HG02678 (cell line): Measurements from ENCODE around the gene MAP3K5.
"Not testable (repeated sequence)": the region's sequence is repeated elsewhere in the genome, so short reads cannot be mapped to it uniquely, and the experiment has no call there.

Experiments
- ATAC-seq: cut with Tn5 transposase; IDR thresholded peaks from one replicate; pipeline ENCODE4 v1.9.1; 2021; ENCODE audit warnings: mild to moderate bottlenecking, moderate library complexity; ENCODE audit not compliant: unreplicated experiment

MAP3K5 gene

DNA sequence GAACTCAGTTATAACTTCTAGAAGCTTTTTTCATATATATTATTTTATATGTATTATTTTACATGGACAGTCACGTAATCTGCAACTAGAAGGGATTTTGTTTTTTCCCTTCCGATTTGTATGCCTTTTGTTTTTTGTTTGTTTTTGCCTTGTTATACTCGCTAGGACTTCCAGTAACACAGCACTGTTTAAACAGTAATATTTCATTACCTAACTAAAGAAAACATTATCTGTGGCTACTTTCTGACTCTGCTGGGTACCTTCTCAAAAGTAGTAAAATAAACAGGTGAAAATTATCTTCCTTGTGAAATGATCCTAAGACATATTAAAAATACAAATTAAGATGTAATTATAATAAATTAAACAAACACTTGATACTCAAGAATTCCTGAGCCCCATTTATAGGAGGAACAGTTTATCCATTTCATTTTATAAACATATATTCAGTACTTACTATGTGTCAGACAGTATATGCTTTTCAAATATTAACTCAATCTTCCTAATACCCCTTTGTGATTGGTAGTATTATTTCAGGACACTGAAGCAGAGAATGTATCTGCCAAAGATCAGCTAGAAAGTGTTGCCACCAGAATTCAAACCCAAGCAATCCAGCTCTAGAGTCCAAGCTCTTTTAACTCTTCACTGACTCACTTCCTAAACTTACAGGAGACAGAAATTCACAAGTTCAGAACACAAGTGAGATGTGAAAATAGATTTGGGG, 65.3 kb downstream of the MAP3K5 start:
- no peak for ATAC-seq

DNA sequence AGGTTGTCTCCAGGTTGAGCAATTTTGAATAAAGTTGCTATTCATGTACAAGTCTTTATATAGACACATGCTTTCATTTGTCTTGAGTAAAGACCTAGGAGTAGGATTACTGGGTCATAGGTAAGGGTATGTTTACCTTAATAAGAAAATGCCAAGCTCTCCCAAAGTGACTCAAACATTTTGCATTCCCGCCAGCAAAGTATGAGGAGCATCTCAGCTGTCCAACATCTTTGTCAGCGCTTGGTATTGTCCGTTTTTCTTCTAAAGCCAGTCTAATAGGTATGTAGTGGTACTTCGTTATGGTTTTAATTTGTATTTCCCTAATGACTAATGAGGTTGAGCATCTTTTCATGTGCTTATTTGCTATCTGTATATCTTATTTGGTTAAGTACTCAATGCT, 67.2 kb downstream of the MAP3K5 start:
- no peak for ATAC-seq

DNA sequence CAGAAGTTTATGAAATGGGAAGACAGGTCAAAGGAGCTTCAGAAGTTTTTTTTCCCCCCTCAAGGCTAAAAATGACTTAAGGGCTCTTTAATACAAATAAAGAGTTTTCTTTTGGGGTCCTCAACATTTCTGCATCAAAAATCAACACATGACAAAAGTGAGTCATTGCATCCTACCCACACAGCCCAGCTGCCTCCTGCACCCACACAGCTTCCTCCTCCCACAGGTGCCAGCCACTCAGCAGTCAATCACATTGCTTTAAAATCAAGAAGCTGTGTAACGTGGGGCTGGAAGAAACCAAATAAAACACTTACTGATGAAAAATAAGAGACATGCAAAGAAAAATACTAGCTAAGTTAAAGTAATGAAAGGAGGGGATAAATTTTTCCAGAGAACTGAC, 68.5 kb downstream of the MAP3K5 start:
- peak; percentile 55 for ATAC-seq

DNA sequence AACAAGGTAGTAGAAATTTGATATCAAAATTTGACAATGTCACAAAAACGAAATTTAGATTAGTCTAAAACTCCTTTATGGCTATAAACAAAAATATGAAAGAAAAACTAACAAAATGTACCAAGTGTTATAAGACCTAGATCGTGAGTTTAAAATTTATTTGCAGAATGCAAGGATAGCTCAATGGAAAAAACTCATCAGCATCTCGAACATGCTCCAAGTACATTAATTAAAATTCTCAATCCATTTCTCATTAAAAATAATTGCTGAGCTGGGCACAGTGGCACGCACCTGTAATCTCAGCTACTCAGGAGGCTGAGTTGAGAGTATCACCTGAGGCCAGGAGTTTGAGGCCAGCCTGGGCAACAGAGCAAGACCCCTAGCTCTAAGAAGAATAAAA, 70.8 kb downstream of the MAP3K5 start:
- ATAC-seq, result no peak

DNA sequence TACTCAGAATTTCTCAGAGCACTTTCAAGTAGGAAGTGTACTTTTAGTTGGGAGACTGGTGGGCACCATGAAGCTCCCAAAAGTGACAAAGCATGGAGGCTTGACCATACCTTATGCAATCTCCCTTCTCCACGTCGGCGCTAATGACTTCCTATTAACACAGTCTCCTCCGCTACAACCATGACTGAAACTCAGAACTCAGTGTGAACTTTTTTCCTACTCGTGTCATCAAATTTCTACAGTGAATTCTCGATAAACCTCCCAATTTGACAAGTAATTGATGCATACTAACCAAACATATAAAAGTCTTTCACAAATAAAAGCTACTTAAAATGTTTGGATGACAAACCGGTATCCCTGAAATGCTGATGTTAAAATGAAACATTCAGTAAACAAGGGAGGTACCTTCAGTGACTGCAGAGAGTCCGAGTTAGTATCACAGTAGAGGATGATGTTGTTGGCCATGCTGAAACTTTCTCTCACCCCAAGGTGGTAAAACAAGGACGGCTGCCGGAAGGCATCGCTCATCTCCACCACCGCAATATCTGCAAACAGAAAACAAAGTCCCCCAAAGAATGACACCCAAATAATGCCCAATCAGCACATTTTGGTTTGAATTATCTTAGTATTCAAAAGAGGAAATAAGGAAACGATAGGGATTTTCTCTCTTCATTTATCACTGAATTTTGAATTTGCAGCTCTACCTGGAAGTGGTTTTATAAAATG, 72.1 kb downstream of the MAP3K5 start:
- peak; percentile 55 for ATAC-seq

DNA sequence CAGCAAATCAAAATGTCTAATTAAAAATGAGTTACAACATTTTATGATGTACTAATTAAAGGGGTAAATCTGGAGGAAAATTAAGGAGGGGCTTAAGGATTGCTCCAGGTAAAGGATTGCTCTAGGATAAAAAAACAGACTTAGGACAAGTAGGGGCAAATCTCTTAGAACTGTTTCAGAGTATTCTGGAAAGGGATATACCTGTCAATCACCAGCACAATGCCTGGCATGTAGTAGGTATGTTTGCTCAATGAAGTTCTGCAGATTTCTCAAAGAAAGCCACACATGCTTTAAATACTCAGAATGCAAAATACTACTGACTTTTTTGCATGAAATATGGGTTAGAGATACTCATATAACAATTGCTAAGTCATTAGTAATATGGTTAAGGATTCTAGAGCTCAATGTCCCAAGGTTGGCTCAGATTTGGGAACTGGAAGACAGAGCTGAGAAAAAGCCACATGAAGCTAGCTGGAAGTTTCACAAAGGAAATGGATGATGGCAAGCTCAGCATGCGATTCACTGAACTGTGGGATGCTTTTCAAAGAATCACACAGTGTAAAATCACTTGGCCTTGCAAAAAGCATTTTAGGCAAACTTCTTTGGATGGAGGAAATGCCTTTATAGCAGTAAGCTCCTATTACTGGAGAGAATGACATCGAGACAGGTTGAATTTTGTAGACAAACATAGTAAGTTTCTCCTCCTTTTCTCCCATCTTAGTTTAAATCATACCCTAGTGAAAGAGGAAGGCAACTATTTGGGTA, 72.8 kb downstream of the MAP3K5 start:
- peak; percentile 32 for ATAC-seq

DNA sequence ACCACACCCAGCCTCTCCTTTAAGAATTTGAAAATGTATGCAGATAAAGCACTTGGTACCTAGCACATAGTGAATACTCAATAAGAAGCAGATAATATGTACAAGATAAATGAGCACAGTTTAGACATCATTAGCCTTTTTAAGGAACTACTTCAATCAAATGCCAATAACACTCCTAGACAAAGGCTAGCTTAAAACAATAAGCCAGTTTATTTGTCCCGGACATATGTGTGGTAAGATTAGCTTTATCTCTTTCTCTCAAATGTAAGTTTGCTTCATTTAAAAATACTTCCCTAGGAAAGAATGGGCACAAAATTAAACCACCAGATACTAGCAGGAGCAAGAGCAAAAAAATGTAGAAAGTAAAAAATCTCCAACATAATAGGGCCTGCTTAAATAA, 73.8 kb downstream of the MAP3K5 start:
- no peak for ATAC-seq

DNA sequence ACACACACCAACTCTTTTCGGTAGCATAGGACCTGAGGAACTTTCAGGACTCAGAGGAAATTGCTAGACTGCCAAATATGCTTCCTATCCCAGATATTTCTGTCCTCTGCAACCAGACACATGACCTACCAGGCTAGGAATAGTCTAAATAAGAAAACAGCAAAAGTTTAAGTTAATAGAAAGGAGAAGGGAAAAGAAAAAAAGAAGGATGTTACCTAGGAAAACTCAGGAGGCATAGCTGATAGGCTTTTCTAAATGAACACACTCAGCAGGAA, 74.6 kb downstream of the MAP3K5 start:
- no peak for ATAC-seq

DNA sequence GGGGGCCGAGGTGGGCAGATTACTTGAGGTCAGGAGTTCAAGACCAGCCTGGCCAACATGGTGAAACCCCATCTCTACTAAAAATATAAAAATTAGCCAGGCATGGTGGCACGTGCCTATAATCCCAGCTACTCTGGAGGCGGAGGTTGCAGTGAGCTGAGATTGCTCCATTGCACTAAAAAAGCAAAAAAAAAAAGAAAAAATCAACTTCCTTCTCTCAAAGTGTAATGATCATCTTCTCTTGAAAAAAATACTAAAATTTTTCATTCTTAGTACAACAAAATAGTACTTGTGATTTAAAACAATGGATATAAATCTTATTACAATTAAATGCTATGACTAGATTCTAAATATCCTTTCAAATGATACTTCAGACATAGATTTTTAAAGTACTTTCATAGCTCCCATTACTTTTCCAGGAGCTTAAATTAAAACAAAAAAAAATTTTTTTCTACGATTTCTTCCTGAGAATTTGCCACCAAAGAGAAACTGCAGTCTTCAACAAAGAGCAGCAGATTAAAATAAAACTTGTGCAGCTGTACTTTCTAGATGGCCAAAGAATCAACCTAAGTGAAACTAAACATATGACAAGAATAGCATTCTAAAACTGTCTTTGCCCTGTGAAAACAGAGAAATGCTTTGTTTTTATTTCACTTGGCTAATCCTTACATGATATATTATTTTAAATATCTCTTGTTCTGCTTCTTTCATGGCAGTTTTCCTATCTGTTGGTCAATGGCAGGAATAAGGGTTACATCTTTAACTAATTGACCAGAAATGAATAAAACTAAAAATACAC, 75.2 kb downstream of the MAP3K5 start:
- peak; percentile 54 for ATAC-seq

DNA sequence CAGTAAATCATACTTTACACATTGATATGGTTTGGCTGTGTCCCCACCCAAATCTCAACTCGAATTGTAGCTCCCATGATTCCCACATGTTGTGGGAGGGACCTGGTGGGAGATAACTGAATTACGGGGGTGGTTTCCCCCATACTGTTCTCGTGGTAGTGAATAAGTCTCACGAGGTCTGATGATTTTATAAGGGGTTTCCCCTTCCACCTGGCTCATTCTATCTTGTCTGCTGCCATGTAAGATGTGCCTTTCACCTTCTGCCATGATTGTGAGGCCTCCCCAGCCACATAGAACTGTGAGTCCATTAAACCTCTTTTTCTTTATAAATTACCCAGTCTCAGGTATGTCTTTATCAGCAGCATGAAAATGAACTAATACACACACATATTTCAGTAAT, 79.6 kb downstream of the MAP3K5 start:
- ATAC-seq, result not testable (repeated sequence)

DNA sequence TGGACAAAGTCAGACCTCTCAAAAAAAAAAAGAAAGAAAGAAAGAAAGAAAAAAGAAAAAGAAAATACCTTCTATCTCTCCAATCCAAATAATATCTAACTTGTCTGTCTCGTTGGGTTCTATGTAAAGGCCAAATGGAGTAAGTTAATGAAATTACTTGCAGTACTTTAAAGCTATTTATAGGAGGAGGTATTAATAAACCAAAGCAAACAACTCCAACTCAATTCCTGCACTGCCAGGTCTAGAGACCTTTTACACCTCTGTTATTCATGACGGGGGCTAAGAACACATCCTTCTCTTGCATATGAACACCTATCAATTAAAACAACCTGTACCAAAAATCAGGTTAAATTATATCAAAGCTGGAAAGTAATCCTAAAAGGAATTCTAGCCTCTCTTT, 80.6 kb downstream of the MAP3K5 start:
- no peak for ATAC-seq

DNA sequence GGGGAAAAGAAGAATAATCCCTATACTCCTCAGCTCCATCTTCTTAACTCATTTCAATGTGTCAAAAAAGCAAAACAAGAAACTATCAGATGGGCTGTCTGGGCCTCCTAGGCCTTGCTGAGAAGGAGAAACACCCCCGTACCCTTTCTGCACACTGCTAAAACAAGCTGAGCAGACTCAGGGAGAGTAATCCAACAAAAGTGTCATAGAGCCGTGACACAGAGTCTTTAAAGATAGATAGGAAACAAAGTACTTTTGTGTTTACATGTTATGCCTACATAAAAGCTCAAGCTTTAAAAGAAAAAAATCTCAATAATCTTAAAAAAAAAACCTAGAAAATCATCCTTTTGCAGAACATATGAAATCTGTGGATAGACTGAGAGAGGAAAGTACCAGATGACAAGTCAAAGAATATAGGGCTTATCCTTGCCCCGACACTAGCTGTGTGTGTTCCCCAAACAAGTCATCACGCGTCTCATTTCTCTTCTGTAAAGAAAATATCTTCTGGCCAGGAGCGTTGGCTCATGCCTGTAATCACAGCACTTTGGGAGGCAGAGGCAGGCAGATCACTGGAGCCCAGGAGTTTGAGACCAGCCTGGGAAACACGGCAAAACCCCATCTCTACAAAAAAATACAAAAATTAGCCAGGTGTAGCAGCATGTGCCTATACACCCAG, 81.3 kb downstream of the MAP3K5 start:
- ATAC-seq, result no peak

DNA sequence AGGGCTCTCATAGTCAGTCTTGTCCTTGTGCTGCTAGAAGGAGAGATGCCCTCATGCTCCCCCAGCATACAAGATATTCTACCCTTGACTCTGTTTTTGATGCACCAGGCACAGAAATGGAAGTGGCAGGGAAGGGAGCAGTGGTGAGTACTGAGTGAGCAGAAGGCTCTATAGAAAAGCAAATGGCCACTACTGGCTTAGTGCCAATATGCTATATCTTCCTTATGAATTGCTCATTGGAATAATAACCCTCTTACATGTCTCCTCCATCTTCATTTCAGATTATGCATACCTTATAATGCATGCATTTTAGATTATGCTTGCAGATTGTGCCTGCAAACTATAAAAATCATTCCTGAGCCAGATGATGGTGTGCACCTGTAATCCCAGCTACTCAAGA, 82.8 kb downstream of the MAP3K5 start:
- no peak for ATAC-seq

DNA sequence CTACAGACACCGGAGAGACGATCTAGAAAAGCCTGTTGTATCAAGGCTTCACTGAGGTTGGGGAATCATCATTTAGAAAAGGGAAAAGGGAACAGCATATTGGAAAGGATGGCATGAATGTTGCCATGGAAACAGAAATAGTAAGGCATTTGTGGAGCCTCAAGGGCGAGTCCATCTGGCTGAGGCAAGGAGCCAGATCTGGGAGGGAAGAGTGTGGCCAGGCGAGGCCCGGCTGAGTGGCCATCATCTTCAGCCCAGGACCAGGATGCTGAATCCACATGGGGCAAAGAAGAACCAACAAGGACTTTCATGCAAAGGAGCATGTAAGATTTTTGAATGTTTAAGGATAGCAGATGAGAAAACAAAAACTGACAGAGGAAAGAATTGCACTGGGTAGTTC, 85.8 kb downstream of the MAP3K5 start:
- no peak for ATAC-seq

DNA sequence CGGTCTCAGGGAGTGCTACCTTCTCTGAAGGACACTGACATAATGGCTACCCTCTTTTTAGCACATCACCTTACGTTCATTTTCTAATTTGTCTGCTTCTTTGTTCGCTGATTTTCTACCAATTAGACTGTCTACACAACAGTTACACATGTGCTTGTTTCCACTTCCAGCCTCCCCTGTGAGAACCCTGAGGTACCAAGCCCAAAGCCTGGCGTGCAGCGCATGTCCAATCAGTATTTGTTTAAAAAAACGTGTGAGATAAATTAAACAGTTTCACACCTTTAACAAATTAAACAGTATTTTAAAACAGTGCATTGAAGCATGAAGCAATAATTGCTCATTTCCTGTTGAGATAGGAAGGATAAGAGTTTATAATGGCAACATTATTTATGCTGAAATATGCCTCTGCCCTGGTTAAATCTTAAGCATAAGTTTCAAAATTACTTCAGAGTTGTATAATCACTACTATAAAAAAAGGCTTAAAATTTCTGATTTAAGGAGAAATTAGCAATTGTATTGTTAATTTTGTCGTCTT, 88.9 kb downstream of the MAP3K5 start:
- no peak for ATAC-seq

DNA sequence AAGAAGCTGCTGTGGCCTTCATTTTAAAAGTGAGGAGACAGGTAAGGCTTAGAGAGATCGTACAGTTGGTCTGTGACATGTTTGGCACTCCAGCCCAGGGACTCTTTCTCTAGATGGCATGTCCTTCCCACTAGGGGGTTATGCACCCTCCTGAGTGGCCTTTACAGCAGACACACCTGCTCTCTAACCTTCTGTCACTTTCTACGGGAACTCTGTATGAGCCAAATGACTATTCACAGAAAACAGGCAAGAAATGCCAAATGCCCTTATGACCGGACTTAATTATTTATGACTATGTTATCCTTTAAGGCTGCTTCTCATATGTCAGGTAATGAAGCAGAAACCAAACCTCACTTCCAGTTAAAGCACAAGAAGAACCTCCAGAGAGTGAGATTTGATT, 91.2 kb downstream of the MAP3K5 start:
- ATAC-seq, result no peak

DNA sequence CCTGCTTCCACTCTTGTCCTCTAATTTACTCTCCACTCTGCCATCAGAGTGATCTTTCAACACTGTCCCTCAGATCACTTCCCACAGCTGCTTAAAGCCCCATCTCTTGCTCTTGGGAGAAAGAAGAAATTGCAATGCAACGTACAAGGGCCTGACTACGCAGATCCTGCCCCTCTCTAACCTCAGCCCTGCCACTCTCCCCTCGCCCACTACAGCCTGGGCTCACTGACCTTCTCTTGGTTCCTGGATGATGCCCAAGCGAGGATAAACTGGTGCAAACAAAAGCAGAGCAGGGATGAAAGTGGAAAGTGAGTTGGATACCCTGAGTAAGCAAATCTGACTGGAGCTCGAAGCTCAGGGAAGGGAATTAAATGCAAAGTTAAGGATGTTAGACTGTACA, 92.9 kb downstream of the MAP3K5 start:
- no peak for ATAC-seq

DNA sequence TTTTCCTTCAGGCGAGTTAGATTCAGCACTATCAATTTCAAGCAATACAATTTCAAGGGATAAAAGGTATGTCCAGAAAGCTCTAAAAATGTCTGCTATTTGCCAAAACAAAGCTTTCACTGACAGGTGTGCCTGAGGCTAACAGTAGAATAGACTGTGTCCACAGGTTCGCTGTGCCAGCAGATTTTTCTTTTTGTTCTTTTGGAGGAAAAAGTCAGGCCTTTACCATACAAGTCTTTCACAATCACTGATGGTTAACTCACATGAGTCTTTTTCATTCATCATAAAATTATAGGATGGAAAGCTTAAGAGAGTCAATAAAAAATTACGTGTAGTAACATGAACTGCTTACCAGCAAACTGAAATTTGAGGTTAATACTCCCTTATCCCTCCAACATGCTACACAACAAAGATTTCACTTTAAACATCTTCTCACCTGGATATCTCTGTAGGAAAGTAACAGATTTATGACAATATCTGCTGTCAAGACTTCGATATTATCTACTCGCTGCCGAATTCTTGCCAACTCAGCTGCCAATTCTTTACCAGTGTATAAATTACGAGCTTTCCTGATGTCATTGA, 95.4 kb downstream of the MAP3K5 start:
- ATAC-seq, result no peak

DNA sequence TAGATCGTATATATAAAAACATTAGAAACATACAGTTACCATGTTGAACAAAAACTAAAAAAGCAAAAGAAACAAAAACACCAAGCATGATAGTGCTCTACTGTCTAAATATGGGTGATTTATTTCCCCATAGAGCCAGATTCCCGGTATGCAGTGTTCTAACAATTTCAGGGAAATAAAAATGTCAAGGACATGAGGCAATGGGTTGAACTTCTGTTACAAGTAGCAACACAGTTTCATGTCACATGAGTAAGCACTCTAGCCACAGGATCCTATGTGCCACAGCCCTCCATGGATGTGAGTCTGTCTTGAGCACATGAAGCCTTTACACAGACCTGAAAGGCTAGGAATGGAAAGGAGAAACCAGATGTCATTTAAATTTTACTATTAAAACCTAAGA, 96.0 kb downstream of the MAP3K5 start:
- ATAC-seq, result no peak

DNA sequence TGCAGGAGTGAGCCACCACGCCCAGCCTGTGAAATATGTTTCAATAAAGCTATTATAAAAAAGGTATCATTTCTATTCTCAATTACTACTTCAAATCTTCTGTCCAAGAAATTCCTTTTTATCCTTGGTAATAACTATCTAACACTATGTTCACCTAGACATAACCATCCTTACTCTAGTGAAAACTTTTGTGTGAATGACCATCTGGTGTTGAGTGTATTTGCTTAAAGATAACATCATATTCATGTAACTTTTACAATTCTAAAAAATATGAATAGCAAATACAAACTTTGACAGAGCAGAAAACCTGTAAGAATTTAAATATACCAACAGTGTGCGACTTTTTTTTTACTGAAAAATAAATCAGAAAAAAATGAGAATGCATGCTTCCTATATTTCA, 96.9 kb downstream of the MAP3K5 start:
- ATAC-seq, result no peak
